Measurements from ENCODE around the gene FOXC2.

The FOXC2 gene

GRCh38 chr16:86610779-86611524, 44.3 kb downstream of the FOXC2 start:
- DNase-seq (no peak), ATAC-seq (ENCODE audit: insufficient read depth, low read depth) (no peak)
- Histone ChIP-seq H3K27me3 (ENCODE audit: insufficient read depth, low read length, poor library complexity) (peaks cover 4% of the 10 kb centered on the region), H3K27ac (ENCODE audit: low read length) (no peak overlapping the region), H3K4me2 (ENCODE audit: insufficient read depth, low read length) (no peak overlapping the region), H3K9me3 (ENCODE audit: insufficient read depth, low read length, severe bottlenecking) (no peaks in the 10 kb centered on the region), H3K79me2 (ENCODE audit: insufficient read depth, low read length) (no peaks in the 10 kb centered on the region), H4K20me1 (ENCODE audit: insufficient read depth, low read length) (no peaks in the 10 kb centered on the region; the same call in 1 of the 2 replicates), H3K4me1 (ENCODE audit: insufficient read depth, low read length) (no peaks in the 10 kb centered on the region), H3K4me3 (ENCODE audit: low read depth in 1 of 2, low read length in 2 of 2) (no peak overlapping the region), H3K9ac (ENCODE audit: low read depth, low read length) (no peak overlapping the region), H3K36me3 (ENCODE audit: insufficient read depth, low read length) (no peaks in the 10 kb centered on the region), H2AFZ (ENCODE audit: low read depth, low read length) (no peak overlapping the region)
- no peak for TF ChIP-seq EZH2 (IDR thresholded peaks at IDR 0.05; ENCODE audit: borderline replicate concordance, low read depth, low read length, severe bottlenecking)

- H3K4me2 ChIP-seq (ENCODE audit: insufficient read depth, low read length) = no peak overlapping the region
These were observed 44.9 kb downstream of the FOXC2 start for GRCh38 chr16:86611525-86611855.

DNA sequence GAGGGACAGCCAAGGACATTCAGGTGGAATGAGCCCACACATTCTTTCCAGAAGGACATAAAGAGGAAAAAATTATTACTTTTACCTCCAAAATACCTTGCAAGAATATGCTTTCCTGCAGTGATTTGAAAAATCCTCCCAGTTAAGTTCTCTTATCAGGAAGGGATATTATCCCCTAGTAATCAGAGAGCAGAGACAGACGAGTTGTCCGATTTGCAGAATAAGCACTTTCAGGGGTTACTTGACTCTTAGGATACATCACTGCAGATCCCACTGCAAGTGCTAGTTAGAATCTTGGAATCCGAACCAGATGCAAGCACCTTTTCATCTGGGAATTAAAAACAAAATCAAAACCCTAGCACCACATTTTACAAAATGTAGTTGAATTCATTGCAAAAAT, 45.3 kb downstream of the FOXC2 start:
- Histone ChIP-seq H3K79me2 (ENCODE audit: insufficient read depth, low read length) (no peaks in the 10 kb centered on the region), H4K20me1 (ENCODE audit: insufficient read depth, low read length) (no peaks in the 10 kb centered on the region; the same call in 1 of the 2 replicates), H2AFZ (ENCODE audit: low read depth, low read length) (no peak overlapping the region), H3K4me2 (ENCODE audit: insufficient read depth, low read length) (no peak overlapping the region), H3K27me3 (ENCODE audit: insufficient read depth, low read length, poor library complexity) (peaks cover 3% of the 10 kb centered on the region), H3K9ac (ENCODE audit: low read depth, low read length) (no peak overlapping the region), H3K4me1 (ENCODE audit: insufficient read depth, low read length) (no peaks in the 10 kb centered on the region), H3K4me3 (ENCODE audit: low read depth in 1 of 2, low read length in 2 of 2) (no peak overlapping the region), H3K27ac (ENCODE audit: low read length) (no peak overlapping the region), H3K36me3 (ENCODE audit: insufficient read depth, low read length) (no peaks in the 10 kb centered on the region), H3K9me3 (ENCODE audit: insufficient read depth, low read length, severe bottlenecking) (no peaks in the 10 kb centered on the region)
- no peak for DNase-seq
- TF ChIP-seq CTCF (IDR thresholded peaks at IDR 0.05; ENCODE audit: borderline replicate concordance, extremely low read depth, low read length, poor library complexity, severe bottlenecking) (no peak), EZH2 (IDR thresholded peaks at IDR 0.05; ENCODE audit: borderline replicate concordance, low read depth, low read length, severe bottlenecking) (no peak)
- no peak for ATAC-seq (ENCODE audit: insufficient read depth, low read depth)

More at GRCh38 chr16:86611525-86611855, 44.9 kb downstream of the FOXC2 start:
- H3K9me3 ChIP-seq (ENCODE audit: insufficient read depth, low read length, severe bottlenecking) = no peaks in the 10 kb centered on the region
- H3K4me3 ChIP-seq (ENCODE audit: low read depth in 1 of 2, low read length in 2 of 2) = no peak overlapping the region
- H3K36me3 ChIP-seq (ENCODE audit: insufficient read depth, low read length) = no peaks in the 10 kb centered on the region
- no peak for DNase-seq
- H3K27me3 ChIP-seq (ENCODE audit: insufficient read depth, low read length, poor library complexity) = peaks cover 3% of the 10 kb centered on the region
- no peaks in the 10 kb centered on the region; the same call in 1 of the 2 replicates for H4K20me1 ChIP-seq (ENCODE audit: insufficient read depth, low read length)
- no peaks in the 10 kb centered on the region for H3K4me1 ChIP-seq (ENCODE audit: insufficient read depth, low read length)
- no peak overlapping the region for H3K9ac ChIP-seq (ENCODE audit: low read depth, low read length)
- no peak overlapping the region for H3K27ac ChIP-seq (ENCODE audit: low read length)
- no peak overlapping the region for H2AFZ ChIP-seq (ENCODE audit: low read depth, low read length)
- no peak for ATAC-seq (ENCODE audit: insufficient read depth, low read depth)
- TF ChIP-seq CTCF (IDR thresholded peaks at IDR 0.05; ENCODE audit: borderline replicate concordance, extremely low read depth, low read length, poor library complexity, severe bottlenecking) = no peak
- TF ChIP-seq EZH2 (IDR thresholded peaks at IDR 0.05; ENCODE audit: borderline replicate concordance, low read depth, low read length, severe bottlenecking) = no peak
- H3K79me2 ChIP-seq (ENCODE audit: insufficient read depth, low read length) = no peaks in the 10 kb centered on the region

- Histone ChIP-seq H3K27ac (ENCODE audit: low read length) (no peak overlapping the region), H3K79me2 (ENCODE audit: insufficient read depth, low read length) (no peaks in the 10 kb centered on the region), H3K9me3 (ENCODE audit: insufficient read depth, low read length, severe bottlenecking) (no peaks in the 10 kb centered on the region), H3K4me1 (ENCODE audit: insufficient read depth, low read length) (no peaks in the 10 kb centered on the region), H3K36me3 (ENCODE audit: insufficient read depth, low read length) (no peaks in the 10 kb centered on the region), H3K27me3 (ENCODE audit: insufficient read depth, low read length, poor library complexity) (peaks cover 4% of the 10 kb centered on the region), H2AFZ (ENCODE audit: low read depth, low read length) (no peak overlapping the region), H3K9ac (ENCODE audit: low read depth, low read length) (no peak overlapping the region), H4K20me1 (ENCODE audit: insufficient read depth, low read length) (no peaks in the 10 kb centered on the region; the same call in 1 of the 2 replicates), H3K4me3 (ENCODE audit: low read depth in 1 of 2, low read length in 2 of 2) (no peak overlapping the region), H3K4me2 (ENCODE audit: insufficient read depth, low read length) (no peak overlapping the region)
- TF ChIP-seq CTCF (IDR thresholded peaks at IDR 0.05; ENCODE audit: borderline replicate concordance, extremely low read depth, low read length, poor library complexity, severe bottlenecking) (no peak), EZH2 (IDR thresholded peaks at IDR 0.05; ENCODE audit: borderline replicate concordance, low read depth, low read length, severe bottlenecking) (no peak)
- ATAC-seq (ENCODE audit: insufficient read depth, low read depth) (no peak), DNase-seq (no peak)
These were observed 48.1 kb downstream of the FOXC2 start for GRCh38 chr16:86614699-86615098.
